HG02852 (cell line): ENCODE data around the gene SWT1.
"Not testable (repeated sequence)": the region's sequence is repeated elsewhere in the genome, so short reads cannot be mapped to it uniquely, and the experiment has no call there.

ENCODE experiments used
- ATAC-seq: cut with Tn5 transposase; IDR thresholded peaks from one replicate; pipeline ENCODE4 v1.9.1; 2021; ENCODE audit warnings: mild to moderate bottlenecking, moderate library complexity; ENCODE audit not compliant: unreplicated experiment

Gene SWT1

DNA sequence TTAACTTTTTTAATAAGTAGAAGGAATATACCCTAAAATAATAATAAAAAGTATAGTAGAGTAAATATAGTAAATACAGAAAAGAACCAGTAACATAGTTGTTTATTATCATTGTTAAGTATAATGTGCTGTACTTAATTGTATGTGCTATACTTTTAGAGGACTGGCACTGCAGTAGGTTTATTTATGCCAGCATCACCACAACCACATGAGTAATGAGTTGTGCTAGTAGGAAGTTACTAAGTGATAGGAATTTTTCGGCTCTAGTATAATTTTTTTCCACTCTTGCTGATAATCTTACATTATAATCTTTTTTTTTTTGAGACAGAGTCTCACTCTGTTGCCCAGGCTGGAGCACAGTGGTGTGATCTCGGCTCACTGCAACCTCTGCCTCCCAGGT lies 88.5 kb downstream of the SWT1 start:
- no peak for ATAC-seq

- ATAC-seq: no peak
These were observed 92.6 kb downstream of the SWT1 start for GRCh38 chr1:185249563-185249962.

DNA sequence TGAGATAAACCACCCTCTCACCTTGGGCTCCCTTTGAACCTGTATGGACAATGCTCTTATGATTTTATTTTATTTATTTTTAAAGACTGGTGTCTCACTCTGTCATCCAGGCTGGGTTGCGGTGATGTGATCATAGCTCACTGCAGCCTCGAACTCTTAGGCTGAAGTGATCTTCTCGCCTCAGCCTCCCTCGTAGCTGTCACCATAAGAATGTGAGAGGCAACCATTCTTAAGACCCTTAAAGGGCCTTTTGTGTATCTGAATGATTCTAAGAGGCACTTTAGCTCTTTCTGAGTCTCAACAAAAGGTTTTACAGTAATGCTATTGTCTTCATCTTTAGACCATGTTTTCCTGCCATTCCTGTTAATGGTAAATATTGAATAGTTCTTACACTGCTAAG lies 93.1 kb downstream of the SWT1 start:
- ATAC-seq: no peak

DNA sequence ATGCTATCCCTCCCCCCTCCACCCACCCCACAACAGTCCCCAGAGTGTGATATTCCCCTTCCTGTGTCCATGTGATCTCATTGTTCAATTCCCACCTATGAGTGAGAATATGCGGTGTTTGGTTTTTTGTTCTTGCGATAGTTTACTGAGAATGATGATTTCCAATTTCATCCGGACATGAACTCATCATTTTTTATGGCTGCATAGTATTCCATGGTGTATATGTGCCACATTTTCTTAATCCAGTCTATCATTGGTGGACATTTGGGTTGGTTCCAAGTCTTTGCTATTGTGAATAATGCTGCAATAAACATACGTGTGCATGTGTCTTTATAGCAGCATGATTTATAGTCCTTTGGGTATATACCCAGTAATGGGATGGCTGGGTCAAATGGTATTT lies 95.0 kb downstream of the SWT1 start:
- ATAC-seq: not testable (repeated sequence)

DNA sequence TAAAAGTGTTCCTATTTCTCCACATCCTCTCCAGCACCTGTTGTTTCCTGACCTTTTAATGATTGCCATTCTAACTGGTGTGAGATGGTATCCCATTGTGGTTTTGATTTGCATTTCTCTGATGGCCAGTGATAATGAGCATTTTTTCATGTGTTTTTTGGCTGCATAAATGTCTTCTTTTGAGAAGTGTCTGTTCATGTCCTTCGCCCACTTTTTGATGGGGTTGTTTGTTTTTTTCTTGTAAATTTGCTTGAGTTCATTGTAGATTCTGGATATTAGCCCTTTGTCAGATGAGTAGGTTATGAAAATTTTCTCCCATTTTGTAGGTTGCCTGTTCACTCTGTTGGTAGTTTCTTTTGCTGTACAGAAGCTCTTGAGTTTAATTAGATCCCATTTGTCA lies 95.4 kb downstream of the SWT1 start:
- ATAC-seq: not testable (repeated sequence)

- ATAC-seq: not testable (repeated sequence)
These were observed 98.6 kb downstream of the SWT1 start for GRCh38 chr1:185255595-185255994.

DNA sequence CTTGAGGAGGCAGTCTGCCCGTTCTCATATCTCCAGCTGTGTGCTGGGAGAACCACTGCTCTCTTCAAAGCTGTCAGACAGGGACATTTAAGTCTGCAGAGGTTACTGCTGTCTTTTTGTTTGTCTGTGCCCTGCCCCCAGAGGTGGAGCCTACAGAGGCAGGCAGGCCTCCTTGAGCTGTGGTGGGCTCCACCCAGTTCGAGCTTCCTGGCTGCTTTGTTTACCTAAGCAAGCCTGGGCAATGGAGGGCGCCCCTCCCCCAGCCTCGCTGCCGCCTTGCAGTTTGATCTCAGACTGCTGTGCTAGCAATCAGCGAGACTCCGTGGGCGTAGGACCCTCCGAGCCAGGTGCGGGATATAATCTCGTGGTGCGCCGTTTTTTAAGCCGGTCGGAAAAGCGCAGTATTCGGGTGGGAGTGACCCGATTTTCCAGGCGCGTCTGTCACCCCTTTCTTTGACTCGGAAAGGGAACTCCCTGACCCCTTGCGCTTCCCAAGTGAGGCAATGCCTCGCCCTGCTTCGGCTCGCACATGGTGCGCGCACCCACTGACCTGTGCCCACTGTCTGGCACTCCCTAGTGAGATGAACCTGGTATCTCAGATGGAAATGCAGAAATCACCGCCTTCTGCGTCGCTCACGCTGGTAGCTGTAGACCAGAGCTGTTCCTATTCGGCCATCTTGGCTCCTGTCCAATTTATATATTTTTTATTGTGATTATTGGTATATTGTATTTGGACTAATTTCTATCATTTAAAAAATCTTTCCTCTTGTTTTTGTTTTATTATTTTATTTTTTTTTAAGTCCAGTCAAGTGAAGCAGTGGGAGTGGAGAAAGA lies 100.4 kb downstream of the SWT1 start:
- not testable (repeated sequence) for ATAC-seq

DNA sequence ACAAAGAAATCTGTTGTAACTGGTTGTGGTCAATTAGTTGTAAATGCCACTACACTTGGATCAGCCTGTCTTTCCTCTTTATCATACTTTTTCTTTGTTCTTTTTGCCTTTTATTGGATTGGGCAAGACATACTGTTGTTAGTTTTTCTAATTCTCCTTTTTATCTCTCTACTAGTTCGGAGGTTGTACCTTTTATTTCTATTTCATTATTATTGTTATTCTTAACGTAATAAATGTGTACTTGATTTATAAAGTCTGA lies 100.9 kb downstream of the SWT1 start:
- no peak for ATAC-seq

DNA sequence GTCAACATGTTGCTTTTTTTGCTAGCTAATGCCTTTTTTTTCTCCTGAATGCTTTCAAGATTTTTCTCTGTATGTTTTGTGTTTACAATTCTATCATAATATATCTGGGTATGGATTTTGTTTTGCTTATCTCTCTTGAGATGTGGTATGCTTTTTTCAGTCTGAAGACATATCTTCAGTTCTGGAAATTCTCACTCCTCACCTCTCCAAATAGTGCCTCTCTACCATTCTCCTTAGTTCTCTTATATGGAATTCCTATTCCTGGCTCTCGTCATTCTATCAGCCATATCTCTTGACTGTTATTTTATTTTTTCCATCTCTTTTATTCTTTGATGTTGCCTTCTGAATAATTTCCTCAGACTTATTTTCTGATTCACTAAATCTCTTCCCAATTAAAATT lies 101.7 kb downstream of the SWT1 start:
- no peak for ATAC-seq

- ATAC-seq: no peak
These were observed 103.6 kb downstream of the SWT1 start for GRCh38 chr1:185260611-185261010.

DNA sequence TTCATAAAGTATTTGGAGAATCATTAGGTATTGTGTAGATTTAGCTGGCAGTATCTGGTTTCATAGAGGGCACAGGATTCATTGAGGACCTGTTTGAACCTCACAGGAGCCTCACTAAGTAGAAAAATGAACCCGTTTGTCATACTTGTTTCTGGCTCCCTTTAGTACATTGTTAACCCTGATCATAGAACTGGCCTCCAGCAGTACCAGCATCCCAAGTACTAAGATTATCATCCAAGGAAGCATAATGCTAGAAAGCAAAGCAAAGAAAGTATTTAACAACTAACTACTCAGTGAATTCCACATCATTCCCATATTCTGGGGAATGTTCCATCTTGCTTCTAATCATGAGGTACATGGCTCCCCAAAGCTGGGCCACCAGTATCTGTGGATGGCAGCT lies 105.2 kb downstream of the SWT1 start:
- no peak for ATAC-seq

GRCh38 chr1:185263292-185263691 lies 106.3 kb downstream of the SWT1 start:
- ATAC-seq: no peak

- ATAC-seq: no peak
These were observed 106.8 kb downstream of the SWT1 start for GRCh38 chr1:185263780-185264179.

DNA sequence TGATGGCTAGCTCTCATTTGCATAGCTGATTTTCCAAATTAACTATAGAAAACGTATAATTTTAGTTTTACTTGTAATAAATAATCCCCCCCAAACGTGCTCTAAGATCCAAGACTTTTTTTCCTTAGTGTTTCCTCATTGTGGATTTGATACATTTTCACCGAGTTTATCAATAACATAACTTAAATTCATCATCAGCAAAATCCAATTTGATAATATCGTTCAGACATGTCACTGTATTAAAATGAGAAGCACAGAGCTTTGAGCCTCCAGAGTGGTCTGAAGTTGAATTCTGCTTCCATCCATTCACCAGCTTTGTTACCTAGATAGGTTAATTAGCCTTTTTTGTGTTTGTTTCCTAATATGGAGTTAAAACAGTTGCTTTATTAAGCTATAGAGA lies 108.3 kb downstream of the SWT1 start:
- no peak for ATAC-seq

DNA sequence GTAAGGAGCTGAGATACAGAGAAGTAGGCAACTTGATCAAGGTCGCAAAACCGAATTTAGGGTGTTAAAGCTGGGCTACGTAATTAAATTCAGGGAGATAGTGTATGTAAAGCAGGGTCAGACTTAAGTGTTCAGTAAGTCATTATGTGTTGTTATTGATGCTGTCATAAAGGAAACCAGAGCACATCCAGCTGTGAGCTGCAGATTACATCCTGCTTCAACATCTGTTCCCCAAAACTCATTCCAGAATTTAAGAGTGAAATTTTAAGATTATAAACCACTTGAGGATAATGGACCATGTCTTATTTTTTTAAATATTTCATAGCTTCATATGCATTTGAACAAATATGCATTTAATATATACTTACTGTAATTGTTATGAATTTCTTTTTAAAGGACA lies 110.3 kb downstream of the SWT1 start:
- no peak for ATAC-seq

DNA sequence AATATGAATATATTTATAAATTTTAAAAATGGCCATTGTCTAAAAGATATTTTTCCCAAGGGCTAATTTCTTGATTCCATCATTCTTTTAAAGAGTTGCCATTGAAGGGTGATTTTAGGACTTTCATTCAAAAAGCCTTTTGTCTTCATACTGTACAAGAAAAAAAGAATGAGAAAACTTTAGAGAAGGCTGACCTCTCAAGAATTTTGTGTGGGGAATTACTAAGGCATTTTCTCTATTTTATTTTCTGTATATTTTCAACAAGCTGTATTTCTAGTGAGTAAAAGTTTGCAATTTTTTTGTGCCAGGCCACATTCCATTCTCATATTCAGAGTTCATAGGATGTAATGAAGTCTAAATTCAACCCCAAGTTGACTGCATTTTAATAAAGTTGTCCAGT lies 110.7 kb downstream of the SWT1 start:
- no peak for ATAC-seq

DNA sequence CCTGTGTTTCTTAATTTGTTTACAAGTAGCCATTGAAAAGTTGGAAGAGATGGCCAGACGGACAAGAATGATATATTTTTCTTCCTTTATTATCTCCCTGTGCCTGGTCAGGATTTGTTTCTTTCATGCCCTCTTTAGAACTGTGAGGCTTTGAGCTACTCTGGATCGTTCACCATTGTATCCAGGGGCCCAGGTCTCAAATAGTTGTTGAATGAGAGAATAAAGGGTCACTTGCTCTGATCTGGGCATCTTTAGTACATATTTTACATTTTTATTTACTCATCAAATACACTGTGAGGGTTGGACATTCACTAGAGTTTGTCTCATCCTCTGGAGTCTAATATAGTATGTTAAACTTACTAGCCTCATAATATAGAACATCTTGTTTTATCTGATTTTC lies 111.4 kb downstream of the SWT1 start:
- ATAC-seq: no peak

DNA sequence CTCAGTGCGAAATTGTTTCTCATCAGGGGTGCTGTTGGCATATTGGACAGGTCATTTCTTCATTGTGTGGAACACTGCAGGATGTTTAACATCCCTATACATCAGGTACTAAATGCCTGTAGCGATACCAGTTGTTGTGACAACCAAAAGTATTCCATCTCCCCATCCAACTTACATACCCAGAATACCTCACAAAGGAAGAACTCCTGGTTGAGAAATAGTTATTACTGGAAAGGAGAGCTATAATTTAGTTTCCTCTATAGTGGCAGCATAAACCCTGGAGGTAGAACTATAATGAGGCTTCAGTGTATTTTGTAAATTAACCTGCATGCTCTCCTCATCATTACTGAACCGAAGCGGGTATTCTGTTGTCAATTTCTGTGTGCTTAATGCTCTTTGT lies 115.0 kb downstream of the SWT1 start:
- ATAC-seq: no peak

DNA sequence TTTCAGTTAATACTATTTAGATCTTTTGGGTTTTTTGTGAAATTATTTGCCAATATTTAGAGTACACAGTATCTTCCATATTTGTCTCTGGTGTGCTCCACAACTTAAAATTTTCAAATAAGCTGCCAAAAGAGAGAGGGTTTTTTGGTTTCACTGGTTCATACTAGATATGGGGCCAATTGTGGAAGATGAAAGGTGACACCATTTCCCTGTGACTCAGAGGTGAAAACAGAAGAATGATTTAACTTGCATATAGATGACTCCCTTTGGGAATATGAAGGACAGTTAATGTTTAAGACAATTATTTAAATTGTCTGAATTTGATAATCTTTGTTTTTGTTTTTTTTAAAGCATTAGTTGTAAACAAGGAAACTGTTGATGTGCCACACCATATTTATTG lies 122.6 kb downstream of the SWT1 start:
- ATAC-seq: no peak

DNA sequence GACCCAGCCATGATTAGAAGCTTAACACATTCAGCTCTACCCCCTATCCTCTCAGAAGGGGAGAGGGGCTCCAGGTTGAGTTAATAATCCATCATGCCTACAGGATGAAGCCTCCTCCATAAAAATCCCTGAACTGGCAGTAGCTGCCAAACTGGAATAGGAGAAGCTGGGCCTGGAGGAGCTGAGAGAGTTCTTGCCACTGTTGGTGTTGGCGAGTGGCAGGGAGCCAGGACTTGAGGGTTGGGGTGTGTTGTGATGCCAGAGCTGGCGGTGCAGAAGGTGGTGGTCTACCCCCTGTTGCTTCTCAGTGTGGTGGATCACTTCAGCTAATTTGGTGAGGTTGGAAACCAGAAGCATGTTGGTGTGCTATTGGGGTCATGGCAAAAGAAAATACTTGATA lies 123.6 kb downstream of the SWT1 start:
- ATAC-seq: no peak

- ATAC-seq: no peak
These were observed 124.3 kb downstream of the SWT1 start for GRCh38 chr1:185281245-185281644.

GRCh38 chr1:185284116-185284515 lies 127.1 kb downstream of the SWT1 start:
- ATAC-seq: no peak

GRCh38 chr1:185284533-185285276 lies 127.7 kb downstream of the SWT1 start:
- no peak for ATAC-seq
